NCI-H526 treated with DMSO at 0.1 percent for 48 hours (cell line): ENCODE results near the gene PAK5.

Source experiments
- DNase-seq: peaks from one replicate; lab custom pipeline; 2025; lab: John Stamatoyannopoulos, UW

PAK5 gene

GRCh38 chr20:9517297-9518162 lies 321.3 kb downstream of the PAK5 start:
- no peak for DNase-seq

GRCh38 chr20:9516234-9516871 lies 322.5 kb downstream of the PAK5 start:
- DNase-seq: no peak

- DNase-seq: peak; percentile 60
Observed at GRCh38 chr20:9515741-9516233, 323.1 kb downstream of the PAK5 start.

- DNase-seq: no peak
Observed at GRCh38 chr20:9515214-9515585, 323.7 kb downstream of the PAK5 start.

GRCh38 chr20:9514461-9515213 lies 324.2 kb downstream of the PAK5 start, which contains the start of gene LAMP5:
TSS of gene LAMP5 (plus strand) at chr20:9514590. CDS start at chr20:9514853, 263 bp downstream.
- peak; percentile 69 for DNase-seq

- no peak for DNase-seq
Observed at GRCh38 chr20:9514072-9514460, 324.8 kb downstream of the PAK5 start.

GRCh38 chr20:9510911-9511310 lies 328.0 kb downstream of the PAK5 start:
- no peak for DNase-seq

GRCh38 chr20:9509246-9509645 lies 329.6 kb downstream of the PAK5 start:
- DNase-seq: no peak

GRCh38 chr20:9508696-9509178 lies 330.1 kb downstream of the PAK5 start:
- DNase-seq: no peak

GRCh38 chr20:9508240-9508661 lies 330.6 kb downstream of the PAK5 start:
- DNase-seq: no peak

- DNase-seq: no peak
Observed at GRCh38 chr20:9507544-9508239, 331.2 kb downstream of the PAK5 start.

GRCh38 chr20:9506964-9507369 lies 331.9 kb downstream of the PAK5 start:
- no peak for DNase-seq

- no peak for DNase-seq
Observed at GRCh38 chr20:9506280-9506821, 332.5 kb downstream of the PAK5 start.

- no peak for DNase-seq
Observed at GRCh38 chr20:9503526-9504245, 335.2 kb downstream of the PAK5 start.

- DNase-seq: no peak
Observed at GRCh38 chr20:9501473-9501872, 337.4 kb downstream of the PAK5 start.

GRCh38 chr20:9500121-9500520 lies 338.8 kb downstream of the PAK5 start:
- DNase-seq: no peak

- DNase-seq: no peak
Observed at GRCh38 chr20:9499126-9499899, 339.6 kb downstream of the PAK5 start.

- DNase-seq: no peak
Observed at GRCh38 chr20:9498322-9498721, 340.6 kb downstream of the PAK5 start.

- DNase-seq: no peak
Observed at GRCh38 chr20:9496155-9496554, 342.7 kb downstream of the PAK5 start.

- no peak for DNase-seq
Observed at GRCh38 chr20:9495701-9496100, 343.2 kb downstream of the PAK5 start.
